SW 1271 (cell line): Measurements from ENCODE around the gene KLC4.

Source experiments
- DNase-seq, 2 experiments: peaks; one replicate each; lab custom pipeline; 2025; lab: John Stamatoyannopoulos, UW

KLC4 gene

GRCh38 chr6:43059168-43060033 is at the start of gene KLC4, which contains the start of gene MRPL2:
TSS of gene KLC4 (plus strand) at chr6:43059631. CDS start at chr6:43061336, 1,705 bp downstream.
TSS of gene MRPL2 (minus strand) at chr6:43059434. CDS start at chr6:43059381, 53 bp downstream.
- peak; percentile 96 to 99 for DNase-seq

- no peak for DNase-seq
These were observed 48.2 kb upstream of the KLC4 start for GRCh38 chr6:43011207-43011606.

- DNase-seq: no peak
These were observed 47.1 kb upstream of the KLC4 start for GRCh38 chr6:43012364-43012763.

GRCh38 chr6:43013097-43013842 is 46.2 kb upstream of the KLC4 start:
- DNase-seq: no peak

- DNase-seq: peak; percentile 99 to 100
These were observed 45.5 kb upstream of the KLC4 start, which contains the start of the genes KLHDC3 and MEA1 for GRCh38 chr6:43013843-43014433. TSS of gene KLHDC3 (plus strand) at chr6:43014249. CDS start at chr6:43017193, 2,944 bp downstream. TSS of gene MEA1 (minus strand) at chr6:43013946. CDS start at chr6:43013813, 133 bp downstream.

GRCh38 chr6:43014434-43014909 is 45.0 kb upstream of the KLC4 start:
- DNase-seq: peak; percentile 29 to 34

GRCh38 chr6:43016176-43016942 is 43.1 kb upstream of the KLC4 start:
- DNase-seq: no peak

GRCh38 chr6:43016943-43017334 is 42.5 kb upstream of the KLC4 start:
- DNase-seq: no peak

- DNase-seq: no peak
These were observed 40.3 kb upstream of the KLC4 start for GRCh38 chr6:43019152-43019551.

- no peak for DNase-seq
These were observed 39.3 kb upstream of the KLC4 start for GRCh38 chr6:43020052-43020705.

- DNase-seq: peak in 1 of 2 experiments; percentile 33
These were observed 38.6 kb upstream of the KLC4 start for GRCh38 chr6:43020847-43021246.

GRCh38 chr6:43021270-43022047 is 38.0 kb upstream of the KLC4 start, which contains the start of gene RRP36:
TSS of gene RRP36 (plus strand) at chr6:43021623. CDS start at chr6:43021655, 32 bp downstream.
- DNase-seq: peak; percentile 55 to 74

GRCh38 chr6:43024436-43024835 is 35.0 kb upstream of the KLC4 start:
- DNase-seq: no peak

- DNase-seq: no peak
These were observed 33.1 kb upstream of the KLC4 start for GRCh38 chr6:43026365-43026764.

GRCh38 chr6:43029120-43029519 is 30.3 kb upstream of the KLC4 start:
- no peak for DNase-seq

- no peak for DNase-seq
These were observed 27.1 kb upstream of the KLC4 start for GRCh38 chr6:43032326-43032725.

GRCh38 chr6:43033496-43034189 is 25.8 kb upstream of the KLC4 start:
- DNase-seq: no peak

- DNase-seq: no peak
These were observed 25.3 kb upstream of the KLC4 start for GRCh38 chr6:43034190-43034525.

- DNase-seq: no peak
These were observed 23.8 kb upstream of the KLC4 start for GRCh38 chr6:43035495-43036194.
